Skin of body (tissue), 2 donors: ENCODE measurements around the gene RBM6. TPM values are rescaled to one million over a fixed set of nuclear protein-coding genes. Genes with fewer than 3 reads are reported as not detected.
"Not testable (repeated sequence)": the region's sequence is repeated elsewhere in the genome, so short reads cannot be mapped to it uniquely, and the experiment has no call there.

ENCODE experiments used
- DNase-seq: peaks from one replicate; lab custom pipeline; 2025; lab: John Stamatoyannopoulos, UW
- total RNA-seq: library from RNA; depleted of rRNA; stranded (reverse); fragments of >200 nt; gene quantifications from one replicate; pipeline ENCODE4 v1.2.3, GENCODE V29; 2014

The RBM6 gene, protein sequence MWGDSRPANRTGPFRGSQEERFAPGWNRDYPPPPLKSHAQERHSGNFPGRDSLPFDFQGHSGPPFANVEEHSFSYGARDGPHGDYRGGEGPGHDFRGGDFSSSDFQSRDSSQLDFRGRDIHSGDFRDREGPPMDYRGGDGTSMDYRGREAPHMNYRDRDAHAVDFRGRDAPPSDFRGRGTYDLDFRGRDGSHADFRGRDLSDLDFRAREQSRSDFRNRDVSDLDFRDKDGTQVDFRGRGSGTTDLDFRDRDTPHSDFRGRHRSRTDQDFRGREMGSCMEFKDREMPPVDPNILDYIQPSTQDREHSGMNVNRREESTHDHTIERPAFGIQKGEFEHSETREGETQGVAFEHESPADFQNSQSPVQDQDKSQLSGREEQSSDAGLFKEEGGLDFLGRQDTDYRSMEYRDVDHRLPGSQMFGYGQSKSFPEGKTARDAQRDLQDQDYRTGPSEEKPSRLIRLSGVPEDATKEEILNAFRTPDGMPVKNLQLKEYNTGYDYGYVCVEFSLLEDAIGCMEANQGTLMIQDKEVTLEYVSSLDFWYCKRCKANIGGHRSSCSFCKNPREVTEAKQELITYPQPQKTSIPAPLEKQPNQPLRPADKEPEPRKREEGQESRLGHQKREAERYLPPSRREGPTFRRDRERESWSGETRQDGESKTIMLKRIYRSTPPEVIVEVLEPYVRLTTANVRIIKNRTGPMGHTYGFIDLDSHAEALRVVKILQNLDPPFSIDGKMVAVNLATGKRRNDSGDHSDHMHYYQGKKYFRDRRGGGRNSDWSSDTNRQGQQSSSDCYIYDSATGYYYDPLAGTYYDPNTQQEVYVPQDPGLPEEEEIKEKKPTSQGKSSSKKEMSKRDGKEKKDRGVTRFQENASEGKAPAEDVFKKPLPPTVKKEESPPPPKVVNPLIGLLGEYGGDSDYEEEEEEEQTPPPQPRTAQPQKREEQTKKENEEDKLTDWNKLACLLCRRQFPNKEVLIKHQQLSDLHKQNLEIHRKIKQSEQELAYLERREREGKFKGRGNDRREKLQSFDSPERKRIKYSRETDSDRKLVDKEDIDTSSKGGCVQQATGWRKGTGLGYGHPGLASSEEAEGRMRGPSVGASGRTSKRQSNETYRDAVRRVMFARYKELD
- total RNA-seq: 110 TPM

DNA sequence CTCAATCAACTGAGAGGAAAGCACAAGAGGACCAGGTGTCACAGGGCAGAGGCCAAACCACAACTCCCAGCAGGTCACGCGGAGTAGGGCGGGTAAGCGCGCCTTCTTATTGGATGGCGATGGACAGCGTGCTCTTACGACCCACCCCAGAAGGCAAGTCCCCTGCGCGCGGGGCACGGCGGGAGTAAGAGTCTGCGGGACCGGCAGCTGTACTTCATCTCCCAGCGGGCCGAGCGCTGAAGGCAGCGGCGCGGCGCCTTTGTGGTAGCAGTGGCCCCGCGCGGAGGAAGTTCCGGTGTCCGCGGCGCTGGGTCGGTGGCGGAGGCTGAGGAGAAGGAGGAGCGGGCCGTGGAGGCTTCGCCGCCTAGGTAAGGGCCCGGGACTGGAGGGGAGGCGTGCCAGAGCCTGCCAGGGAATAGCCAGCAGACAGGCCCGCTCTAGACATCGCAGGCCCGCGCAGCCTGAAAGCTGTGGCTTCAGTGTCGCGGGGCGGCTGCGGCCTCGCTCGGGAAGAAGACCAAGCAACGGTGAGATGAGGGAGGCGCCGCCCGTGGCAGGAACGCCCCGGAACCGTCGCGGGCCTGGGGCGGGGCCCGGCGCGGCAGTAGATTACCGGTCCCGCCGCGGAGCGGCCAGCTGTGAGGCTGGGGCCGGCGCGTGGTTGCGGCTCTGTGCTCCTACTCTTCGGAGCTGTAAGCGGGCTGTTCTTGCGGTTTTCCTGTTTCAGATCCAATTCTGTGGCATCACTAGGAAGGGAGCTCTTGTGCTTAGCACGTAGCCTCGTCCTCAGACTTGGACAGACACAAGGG is at the start of gene RBM6:
Gene RBM6 (plus strand): TSS at position 293 of the 809 bp plus-strand sequence. CDS start 22,492 bp downstream, outside the sequence.
- DNase-seq: peak; percentile 96

DNA sequence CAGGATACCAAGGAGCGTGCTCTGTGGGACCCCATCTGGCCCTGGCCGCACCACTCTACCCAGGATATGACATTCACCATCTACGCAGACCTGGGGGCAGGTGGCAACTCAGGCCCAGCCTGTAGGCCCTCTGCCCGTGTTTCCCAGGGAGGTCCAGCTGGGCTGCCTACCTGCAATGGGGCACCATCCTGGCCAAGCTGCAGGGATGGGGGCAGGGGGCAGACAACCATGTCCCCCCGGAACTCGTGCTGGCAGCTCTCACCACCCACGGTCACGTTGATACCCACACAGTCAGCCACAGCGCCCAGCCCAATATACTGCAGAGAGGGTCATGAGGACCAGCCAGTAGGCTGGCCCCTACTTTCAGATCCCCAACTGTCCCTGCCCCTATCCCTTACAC is 44.2 kb upstream of the RBM6 start:
- no peak for DNase-seq

DNA sequence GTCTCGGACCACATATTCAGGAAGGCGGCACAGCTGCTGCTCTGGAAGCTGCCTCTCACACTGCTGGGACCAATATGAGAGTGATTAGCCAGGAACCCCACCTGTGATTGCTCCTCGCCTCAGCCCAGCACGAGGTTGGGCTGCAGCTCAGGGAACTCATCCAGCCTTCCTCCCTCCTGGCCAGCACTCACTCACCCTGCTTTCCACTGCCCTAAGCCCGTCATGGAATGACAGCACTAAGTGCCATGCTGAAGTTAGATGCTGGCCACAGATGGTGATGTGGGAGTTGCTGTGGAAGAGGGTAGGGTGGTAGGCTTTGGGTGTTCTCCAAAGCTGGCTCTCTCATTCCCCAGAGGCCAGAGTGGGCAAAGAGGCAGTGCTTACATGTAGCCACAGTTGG is 43.6 kb upstream of the RBM6 start:
- DNase-seq: no peak

DNA sequence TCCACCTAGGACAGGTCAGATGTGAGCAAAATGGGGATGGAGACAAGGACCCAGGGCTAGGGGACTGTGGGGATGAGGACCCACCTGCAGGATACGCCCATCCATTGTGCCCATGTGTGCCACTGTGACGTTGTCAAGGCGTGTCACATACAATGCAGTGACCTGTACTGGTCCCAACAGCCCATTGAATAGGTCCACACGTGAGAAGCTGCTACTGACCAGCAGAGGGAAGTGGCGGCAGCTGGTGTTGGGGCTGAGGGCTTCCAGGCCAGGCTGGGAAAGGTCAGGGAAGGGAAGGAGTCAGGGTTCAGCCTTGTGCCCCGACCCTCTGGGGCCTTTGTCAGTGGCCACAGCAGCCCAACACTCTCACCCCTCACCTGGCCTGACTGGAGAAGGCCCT is 41.0 kb upstream of the RBM6 start:
- DNase-seq: no peak

DNA sequence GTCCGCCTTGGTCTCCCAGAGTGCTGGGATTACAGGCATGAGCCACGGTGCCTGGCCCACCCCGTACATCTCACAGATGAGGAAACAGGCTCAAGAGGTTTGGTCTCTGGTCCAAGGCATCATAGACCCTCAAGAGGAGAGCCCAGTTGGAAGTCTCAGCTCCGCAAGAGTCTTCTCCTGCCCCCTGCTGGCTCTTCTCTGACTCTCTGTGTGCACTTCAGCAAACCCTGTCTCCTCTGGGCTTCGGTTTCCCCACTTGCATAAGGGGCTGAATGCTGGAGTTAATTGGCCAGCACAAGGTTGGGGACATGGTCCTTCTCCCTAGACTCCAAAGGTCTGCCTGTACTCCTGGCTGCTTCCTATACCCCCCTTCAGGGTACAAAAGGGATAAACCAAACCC is 40.1 kb upstream of the RBM6 start:
- DNase-seq: no peak

DNA sequence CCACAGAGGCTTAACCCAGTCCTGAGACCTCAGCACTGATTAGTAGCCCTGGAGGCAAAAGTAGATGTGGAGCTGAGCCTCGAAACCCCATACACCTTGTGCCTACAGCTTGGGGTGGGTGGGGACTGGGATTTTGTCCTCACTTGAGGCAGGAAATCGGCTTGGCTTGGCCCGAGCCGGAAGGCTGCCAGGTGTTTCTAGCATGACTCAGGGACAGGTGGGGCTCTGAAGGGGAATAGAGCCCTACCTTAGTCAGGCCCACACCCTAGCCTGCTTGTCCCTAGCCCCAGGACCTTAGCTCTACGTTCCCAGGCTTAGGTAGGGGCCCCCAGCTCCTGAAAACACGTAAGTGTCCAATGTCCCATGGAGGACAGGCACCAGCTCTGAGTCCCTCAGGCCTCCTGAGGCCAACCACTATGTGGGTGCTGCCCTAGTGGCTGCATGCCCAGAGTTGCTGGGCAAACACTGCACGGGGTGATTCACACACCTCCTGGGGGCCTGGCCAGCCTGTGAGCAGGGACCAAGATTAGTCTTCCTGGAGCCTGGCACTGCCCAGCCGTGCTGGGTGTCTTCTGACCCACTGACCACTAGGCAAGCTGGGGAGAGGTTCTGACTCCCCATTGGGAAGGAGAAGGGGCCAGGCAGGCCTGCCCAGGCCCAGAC is 39.3 kb upstream of the RBM6 start:
- no peak for DNase-seq

DNA sequence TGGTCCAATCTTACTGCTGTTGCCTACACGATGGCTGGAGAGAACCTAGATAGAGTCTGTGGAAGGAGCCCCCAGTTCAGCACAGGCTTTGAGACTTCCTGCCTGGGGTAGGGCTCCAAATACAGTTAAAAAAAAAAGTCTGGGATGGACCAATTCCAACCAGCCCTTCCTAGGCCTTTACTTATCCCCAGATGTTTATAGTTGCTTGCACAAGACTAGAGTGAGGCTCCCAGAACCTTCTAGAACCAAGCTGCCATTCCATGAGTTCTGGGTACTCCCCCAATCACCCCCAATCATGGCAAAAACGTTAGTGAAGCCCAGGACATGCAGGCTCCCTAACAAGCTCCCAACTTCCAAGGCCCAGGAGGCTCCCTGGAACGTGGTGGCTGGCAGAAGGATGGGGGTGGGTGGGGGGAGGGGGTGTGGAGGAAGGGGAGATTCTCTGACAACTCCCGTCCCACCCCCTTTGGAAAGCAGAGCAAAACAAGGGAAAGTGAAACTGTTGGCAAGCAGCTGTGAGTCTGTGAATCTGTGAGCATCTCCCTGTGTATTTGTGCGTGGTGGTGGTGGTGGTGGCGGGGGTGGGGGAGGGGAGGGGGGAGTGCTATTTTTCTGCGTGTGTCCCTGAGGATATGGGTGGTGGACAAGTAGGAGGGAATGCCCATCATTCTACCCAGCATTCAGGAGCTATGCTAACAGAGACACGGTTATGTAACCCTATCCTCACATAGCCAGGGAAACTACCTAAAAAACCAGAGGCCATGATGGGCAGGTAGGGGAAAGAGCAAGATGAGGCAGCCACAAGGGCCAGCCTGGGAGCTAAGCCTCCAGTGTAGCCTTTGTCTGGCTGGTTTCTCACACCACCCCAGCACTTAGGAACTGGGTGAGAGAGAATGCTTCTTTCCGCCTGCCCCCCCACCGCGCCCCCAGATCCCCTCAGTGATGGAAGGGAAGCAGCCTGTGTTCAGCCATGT is 38.3 kb upstream of the RBM6 start:
- DNase-seq: peak; percentile 53

DNA sequence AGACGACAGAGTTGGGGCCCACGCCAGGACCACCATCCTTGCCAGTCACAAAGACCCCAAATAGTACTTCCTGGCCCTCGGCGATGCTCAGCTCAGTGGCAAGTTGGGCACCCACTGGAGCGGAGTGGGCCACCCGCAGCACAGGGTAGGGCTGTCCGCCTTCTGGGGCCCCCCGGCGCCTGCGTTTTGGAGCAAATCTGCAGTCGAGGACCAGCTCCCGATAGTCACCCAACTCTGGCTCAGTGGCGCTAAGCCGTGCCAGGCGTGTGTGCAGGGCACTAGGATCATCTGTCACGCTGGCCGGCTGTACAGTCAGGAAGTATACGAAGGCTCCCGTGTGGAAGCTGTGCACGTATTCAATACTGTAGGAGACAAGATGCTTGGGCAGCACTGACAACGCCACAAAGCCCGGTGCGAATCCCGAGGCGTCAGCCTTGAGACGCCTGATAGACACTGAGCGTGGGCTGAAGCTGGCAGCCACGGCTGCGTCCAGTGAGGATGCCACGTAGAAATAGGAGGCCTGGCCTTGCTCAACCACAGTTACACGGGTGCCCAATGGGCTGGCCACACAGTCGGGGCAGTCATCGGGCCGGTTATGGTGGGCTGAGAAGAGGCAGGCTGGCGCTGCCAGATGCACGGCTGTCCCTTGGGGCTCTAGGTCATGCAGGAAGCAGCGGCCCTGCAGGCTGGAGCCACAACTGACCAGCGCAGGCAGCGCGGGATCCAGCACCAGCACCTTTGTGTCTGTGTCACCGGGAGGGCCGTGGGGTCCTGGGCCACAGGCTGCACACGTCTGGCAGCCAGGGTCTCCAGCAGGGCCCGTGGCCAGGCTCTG is 37.2 kb upstream of the RBM6 start:
- no peak for DNase-seq

DNA sequence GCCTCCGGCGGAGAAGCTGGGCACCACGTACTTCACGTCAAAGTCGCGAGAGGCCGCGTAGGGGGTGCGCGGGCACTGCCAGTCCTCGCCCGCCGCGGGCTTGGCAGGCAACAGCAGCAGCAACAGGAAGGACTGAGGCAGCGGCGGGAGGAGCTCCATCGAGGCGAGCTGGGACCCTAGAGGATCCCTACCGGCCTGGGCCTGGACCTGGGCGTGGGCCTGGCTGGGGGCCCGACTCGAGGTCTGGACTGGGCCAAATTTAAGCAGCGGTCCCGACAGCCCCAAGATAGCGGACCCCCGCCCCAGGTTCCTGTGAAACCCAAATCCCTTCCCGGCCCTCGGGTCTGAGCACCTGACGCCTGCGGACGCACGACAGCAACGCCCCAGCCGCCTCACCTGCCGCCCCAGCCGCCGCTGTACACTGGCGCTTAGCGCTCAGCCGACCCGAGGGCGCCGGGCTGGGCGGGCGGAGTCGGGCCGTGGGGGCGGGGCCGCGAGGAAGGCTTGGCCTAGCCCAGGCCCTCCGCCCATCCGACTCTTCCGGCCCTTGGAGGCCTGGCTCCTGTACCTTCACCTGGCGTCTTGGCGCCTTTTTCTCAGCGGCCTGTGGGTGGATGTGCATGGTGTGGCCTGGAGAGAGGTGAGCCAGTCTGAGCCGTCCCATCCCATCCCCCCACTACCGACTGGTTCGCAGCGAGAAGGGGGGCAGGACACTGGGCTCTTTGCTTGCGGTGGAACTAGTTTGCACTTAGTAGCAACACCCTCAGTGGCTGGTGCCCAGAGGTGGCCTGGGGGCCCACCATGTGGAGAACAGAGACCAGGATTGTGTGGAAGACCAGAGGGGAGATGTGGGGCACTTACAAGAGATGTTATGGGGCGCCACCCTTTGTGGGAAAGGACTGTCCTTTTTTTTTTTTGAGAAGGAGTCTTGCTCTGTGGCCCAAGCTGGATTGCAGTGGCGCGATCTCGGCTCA is 36.2 kb upstream of the RBM6 start, which contains the start of gene MST1R:
Gene MST1R (minus strand): TSS at position 423 of the 974 bp plus-strand sequence. CDS start 264 bp downstream, at position 159.
- DNase-seq: no peak

DNA sequence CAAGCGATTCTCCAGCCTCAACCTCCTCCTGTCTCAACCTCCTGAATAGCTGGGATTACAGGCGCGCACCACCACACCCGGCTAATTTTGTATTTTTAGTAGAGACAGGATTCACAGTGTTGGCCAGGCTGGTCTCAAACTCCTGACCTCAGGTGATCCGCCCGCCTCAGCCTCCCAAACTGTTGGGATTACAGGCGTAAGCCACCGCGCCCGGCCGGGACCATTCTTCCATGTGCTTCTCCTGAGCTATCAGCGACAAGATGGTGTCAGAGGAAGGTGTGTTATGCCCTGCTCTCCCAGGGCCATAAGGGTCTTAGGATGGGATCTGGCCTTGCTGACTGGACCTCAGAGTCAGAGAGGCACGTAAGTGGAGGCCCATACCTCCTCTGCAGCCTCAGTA is 35.5 kb upstream of the RBM6 start:
- not testable (repeated sequence) for DNase-seq

DNA sequence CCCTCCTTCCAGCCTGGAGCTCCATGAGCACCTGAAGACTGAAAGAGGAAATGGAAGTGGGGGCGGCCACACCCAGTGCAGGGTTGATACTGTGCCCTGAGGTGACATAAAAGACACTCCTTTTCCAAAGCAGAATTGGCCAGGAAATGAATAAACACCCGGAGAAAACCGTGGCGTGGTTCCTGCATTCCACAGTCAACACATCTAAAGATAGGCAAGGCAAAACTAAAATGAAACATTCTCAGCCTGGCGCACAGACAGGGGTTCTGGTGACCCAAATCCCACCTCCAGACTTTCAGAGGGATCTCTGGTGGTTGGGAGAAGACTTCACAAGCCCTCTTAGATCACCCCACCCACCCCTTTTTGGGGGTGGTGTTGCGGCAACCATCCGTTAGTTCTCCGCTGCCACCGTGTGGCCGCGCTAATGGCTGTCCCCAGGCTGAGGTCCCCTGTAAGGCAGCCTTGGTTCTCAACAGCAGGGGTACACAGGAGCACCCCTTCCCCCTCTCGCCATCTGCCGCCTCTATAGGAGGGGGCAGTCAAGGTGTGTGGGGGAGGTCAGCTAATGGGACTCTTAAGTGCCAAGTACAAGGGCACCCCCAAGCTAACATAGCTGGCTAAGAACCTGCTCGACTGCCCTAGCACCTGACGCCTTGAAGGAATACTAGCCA is 33.7 kb upstream of the RBM6 start:
- DNase-seq: peak; percentile 33

DNA sequence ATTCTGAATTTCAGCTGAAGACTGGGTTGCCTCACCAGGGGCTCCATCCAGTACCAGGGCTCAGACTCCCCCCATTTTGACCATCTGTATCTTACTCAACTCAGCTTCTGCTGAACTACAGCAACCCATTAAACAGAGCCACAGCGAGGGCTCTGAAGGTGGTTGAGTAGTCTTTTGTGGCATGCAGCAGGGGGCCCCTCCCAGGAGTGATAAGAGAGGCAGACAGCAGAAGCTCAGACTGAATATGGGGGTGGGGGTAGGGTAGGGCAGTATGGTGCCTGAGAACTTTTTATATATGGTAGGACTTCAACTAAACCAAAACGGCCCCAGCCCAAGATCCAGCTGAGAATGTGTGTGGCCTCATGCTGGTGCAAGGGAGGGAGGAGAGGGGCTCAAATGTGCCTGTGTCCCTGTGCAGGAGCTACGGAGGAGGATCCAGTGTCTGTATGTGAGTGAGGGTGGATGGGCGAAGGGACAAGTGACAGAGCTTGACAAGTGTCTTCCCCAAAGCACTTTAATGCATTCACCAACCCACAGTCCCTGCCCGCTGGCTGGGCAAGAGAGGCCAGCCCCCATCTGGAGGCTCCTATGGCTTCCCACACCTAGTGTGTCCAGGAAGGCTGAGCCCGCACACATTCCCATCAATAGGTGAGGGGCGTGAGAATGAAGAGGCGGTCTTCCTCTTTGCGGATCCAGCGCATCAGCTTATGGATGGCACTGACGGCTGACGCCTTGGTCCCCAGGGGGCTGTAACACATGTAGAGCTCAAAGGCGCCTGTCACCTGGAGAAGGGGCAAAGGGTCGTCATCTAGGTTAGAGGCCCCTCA is 31.4 kb upstream of the RBM6 start:
- DNase-seq: no peak

DNA sequence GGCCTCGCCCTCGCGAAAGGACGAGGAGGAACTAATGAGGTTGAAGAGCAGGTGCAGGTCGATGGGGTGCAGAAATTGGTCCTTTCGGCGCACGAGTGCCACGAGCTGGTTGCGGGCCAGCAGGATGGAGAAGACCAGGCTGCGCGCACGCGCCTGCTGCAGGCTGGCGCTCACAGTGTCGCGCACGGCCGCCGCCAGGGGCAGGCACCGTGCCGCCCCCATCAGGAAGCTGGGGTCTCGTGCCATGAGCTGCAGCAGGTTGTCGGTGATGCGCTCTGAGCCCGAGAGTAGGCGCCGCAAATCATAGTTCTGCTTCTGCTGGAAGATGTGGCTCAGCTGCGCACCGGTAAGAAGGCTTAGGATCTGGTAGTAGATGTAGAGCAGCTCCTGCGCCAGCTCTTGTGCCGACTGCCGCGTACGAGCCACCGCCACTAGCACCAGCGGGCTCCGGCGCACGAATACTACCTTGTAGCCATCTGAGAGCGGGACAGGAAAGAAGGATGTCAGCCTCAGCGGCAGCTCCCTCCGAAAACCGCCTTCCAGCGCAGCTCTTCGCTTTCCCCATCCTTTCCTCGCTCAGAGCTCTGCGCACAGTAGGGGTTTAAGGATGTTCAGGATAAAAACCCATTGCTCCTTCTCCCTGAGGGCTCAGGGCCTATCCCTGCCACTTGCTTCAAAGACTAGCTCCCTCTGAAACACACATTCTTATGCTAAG is 29.4 kb upstream of the RBM6 start:
- no peak for DNase-seq

DNA sequence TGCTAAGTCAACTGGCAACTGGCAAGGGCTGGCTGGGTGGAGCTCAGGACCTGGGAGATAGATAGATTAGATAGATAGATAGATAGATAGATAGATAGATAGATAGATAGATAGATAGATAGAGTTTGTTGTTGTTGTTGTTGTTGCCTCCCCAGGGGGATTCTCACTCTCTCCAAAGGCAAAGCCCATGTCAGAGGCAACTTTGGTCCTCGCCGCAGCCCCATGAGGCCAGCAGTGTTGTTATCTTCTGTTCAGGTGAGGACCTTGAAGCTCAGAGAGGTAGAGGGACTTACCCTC is 28.9 kb upstream of the RBM6 start:
- DNase-seq: no peak

DNA sequence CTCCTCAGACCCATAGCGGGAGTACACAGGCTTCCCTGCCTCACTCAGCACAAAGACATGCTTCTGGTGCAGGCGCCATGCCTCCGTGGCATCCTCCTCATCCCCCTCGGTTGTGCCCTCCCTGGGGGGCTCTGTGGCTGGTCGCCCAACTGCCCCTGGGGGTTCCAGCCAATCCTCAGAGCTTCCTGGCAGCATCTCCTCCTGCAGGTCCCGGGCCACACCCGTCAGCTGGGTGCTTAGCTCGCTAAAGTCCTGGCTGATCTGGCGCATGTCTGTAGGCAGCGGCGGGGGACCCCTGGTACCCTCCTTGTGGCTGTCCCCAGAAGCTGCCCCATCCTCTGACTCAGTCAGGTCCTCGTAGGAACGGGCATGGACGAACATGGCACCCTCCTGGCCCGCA is 28.3 kb upstream of the RBM6 start:
- DNase-seq: no peak
